HTR-8/SVneo (cell line): ENCODE data around the gene FABP1.

Source experiments
- DNase-seq: peaks from one replicate; pipeline ENCODE4 v3.0.0; 2011; ENCODE audit warnings: low spot score, mixed read lengths; ENCODE audit not compliant: insufficient read length
- FAIRE-seq: peaks from 2 replicates; lab custom pipeline; 2011; peaks lifted over from hg19 to GRCh38; lab: Jason Lieb, UNC

Gene FABP1

DNA sequence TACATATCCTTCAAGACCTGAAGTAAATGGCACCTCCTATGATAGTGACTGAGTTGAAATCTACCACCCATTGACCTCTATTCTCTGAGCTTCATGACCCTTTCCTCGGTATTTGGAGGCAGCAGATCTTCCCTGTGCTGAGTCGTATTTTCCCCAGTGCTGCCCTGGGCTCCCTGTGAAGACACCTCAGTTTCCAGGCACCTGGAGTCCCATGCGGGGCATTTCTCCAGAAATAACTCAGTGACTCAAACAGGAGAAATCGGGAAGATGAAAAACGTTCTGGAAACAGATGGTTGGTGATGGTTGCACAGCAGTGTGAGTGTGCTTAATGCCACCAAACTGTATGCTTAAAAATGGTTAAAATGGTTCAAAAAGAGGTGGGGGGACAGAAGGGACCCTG, 42.3 kb downstream of the FABP1 start:
- FAIRE-seq (no peak), DNase-seq (no peak)

GRCh38 chr2:88085099-88085498, 42.8 kb downstream of the FABP1 start:
- no peak for DNase-seq
- no peak for FAIRE-seq

GRCh38 chr2:88082781-88083180, 45.1 kb downstream of the FABP1 start:
- FAIRE-seq (no peak), DNase-seq (no peak)

DNA sequence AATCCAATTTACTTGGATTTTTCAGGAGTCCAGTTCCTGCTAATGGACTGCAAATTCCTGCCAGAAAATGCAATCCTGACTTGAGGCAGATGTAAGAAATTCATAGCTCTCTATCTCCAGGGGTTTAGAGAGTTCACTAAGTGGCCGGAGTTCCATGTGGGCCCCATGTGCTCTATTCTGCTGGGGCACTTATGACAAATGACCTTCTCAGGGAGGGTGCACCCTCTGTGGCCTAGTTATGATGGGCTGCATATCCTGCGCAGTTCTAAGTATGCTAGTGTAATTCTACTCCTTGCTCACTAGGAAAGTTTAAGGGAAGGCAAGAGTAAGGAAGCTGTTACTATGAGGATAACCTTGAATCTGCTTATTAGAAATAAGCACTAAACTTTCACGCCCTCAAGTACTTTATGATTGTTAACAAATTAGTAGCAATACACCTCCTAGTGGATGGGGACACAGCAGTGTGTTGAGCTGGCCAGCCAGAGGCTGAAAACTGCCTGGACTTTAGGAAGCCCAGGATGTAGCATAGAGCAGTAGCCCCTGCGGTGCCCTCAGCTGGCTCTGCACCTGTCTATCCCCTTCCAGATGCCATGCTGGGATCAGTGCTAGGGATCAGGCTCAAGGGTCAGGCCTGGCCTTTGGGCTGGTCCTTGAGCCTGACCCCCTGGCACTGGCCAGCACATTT, 45.8 kb downstream of the FABP1 start:
- no peak for FAIRE-seq
- DNase-seq: no peak

DNA sequence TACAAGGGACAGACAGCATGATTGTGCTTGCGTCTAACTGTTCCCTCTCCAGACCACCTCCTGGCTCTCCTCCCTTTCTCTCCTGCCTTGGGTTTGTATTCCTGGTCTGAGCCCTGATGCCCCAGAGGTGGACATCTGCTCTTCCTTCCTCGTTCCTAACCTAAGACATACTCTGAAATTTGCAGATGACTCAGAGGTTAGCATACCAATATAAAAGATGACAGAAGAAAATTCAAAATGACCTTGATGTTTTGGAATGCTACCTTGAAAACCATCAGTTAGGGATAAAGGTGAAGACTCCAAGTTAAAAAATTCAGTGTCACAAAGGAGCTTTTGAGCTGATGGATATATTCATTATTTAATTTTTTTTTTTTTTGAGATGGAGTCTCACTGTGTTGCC, 47.3 kb downstream of the FABP1 start:
- FAIRE-seq (no peak), DNase-seq (no peak)

DNA sequence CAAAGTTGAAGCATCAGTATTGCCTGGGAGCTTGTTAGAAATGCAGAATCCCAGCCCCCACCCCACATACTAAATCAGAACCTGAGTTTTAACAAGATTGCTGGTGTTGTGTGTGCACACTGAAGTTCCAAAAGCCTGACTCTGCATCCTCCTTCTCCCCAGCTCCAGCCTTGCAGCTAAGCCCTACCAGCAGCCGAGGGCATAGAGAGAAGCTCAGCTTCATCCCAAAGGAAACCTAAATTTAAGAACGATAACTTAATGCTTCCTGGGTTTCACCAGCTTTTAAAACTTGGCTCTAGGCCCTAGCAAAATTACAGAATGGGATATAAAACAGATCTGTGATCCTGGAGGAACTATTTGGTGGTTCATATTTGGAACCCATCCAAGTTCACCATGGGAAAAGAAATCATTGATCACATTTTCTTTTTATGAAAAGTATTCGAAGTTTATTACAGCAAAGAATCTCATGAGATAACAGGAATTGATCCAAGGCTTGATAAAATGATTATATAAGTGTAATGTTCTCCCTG, 49.2 kb downstream of the FABP1 start:
- DNase-seq (no peak), FAIRE-seq (no peak)

DNA sequence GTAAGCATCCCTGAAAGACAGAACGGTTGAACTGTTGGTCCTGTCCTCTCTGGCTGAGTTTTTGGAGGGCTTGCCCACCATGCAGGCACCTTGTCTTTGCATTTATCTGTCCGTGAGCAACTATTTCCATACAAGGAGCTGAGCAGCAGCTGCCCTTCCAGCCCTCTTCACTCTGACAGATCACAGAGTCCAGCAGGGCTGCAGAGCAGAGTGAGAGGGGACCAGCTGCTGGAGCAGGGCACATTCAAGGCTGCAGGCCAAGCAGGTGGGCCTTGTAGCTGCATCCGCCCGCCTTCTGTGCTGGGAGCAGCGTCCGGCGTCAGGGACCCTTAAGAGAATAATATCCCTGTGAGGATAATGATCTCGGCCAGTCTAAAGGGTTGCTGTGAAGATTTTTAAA, 50.8 kb downstream of the FABP1 start:
- DNase-seq (no peak), FAIRE-seq (no peak)

GRCh38 chr2:88074854-88075292, 53.0 kb downstream of the FABP1 start:
- DNase-seq (no peak), FAIRE-seq (no peak)

DNA sequence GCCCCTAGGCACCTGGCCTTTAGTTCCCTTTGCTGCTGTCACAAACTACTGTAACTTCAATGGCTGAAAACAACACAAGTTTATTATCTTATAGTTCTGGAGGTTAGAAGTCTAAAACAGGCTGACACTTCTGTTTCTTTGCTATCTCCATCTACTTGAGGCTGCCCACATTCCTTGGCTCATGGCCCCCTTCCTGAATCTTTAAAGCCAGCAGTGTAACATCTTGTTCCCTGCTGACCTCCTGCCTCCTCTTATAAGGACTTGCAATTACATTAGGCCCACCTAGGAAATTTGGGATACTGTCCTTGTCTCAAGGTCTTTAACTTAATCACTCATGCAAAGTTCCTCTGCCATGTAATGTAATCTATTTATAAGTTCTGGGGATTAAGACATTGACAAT, 53.7 kb downstream of the FABP1 start:
- no peak for DNase-seq
- FAIRE-seq: no peak
